GM12878 (cell line): ENCODE results near the gene EPHB2.

ENCODE experiments used
- CTCF ChIP-seq, 3 experiments: IDR thresholded peaks in 2 of 3; conservative IDR thresholded peaks in 1 of 3; 2 replicates each; pipeline ENCODE4 v1.5.1; 2011; ENCODE audit warnings: low read depth in 3 of 3, low read length in 3 of 3, mild to moderate bottlenecking in 3 of 3, control low read depth in 2 of 3, moderate library complexity in 2 of 3, inconsistent platforms in 1 of 3, mixed read lengths in 1 of 3; ENCODE audit not compliant: control insufficient read depth in 2 of 3, insufficient read depth in 1 of 3; ENCODE audit errors: extremely low read depth in 1 of 3
- FOXK2 ChIP-seq: fragments of 450-650 bp; IDR thresholded peaks from 2 replicates; pipeline ENCODE4 v1.6.1; 2017; ENCODE audit warnings: mild to moderate bottlenecking, moderate library complexity
- MEF2A ChIP-seq: IDR thresholded peaks from 2 replicates; pipeline ENCODE4 v1.6.1; 2011; ENCODE audit warnings: low read depth, mild to moderate bottlenecking, low read length, moderate library complexity; ENCODE audit not compliant: insufficient read depth
- RB1 ChIP-seq: fragments of 450-650 bp; formaldehyde crosslinking; IDR thresholded peaks from 2 replicates; pipeline ENCODE4 v1.6.1; 2017; ENCODE audit warnings: mild to moderate bottlenecking, borderline replicate concordance
- SIN3A ChIP-seq: IDR thresholded peaks from 2 replicates; pipeline ENCODE4 v1.6.1; 2012; ENCODE audit warnings: low read depth, low read length, improper control_type of control experiment
- SP1 ChIP-seq: IDR thresholded peaks from one replicate; pipeline ENCODE4 v1.6.1; 2011; ENCODE audit warnings: low read depth, low read length
- STAT3 ChIP-seq: IDR thresholded peaks from 2 replicates; pipeline ENCODE4 v1.6.1; 2011; ENCODE audit warnings: low read depth, low read length, improper control_type of control experiment
- TBL1XR1 ChIP-seq: IDR thresholded peaks from 2 replicates; pipeline ENCODE4 v1.6.1; 2012; ENCODE audit warnings: low read depth, low read length, improper control_type of control experiment
- USF1 ChIP-seq: IDR thresholded peaks from 2 replicates; pipeline ENCODE4 v1.6.1; 2011; ENCODE audit warnings: borderline replicate concordance, low read depth, mild to moderate bottlenecking, moderate library complexity, mixed read lengths, low read length; ENCODE audit not compliant: insufficient read depth; ENCODE audit errors: extremely low read length

- TF ChIP-seq FOXK2, result no peak
- no peak for TF ChIP-seq STAT3
- TF ChIP-seq RB1, result no peak
- TF ChIP-seq TBL1XR1, result no peak
- no peak for TF ChIP-seq USF1
- TF ChIP-seq CTCF (IDR thresholded peaks at IDR 0.05 in 2 of 3, conservative IDR thresholded peaks at IDR 0.05 in 1 of 3; ENCODE audit: control insufficient read depth in 2 of 3, extremely low read depth in 1 of 3, insufficient read depth in 1 of 3, low read depth in 3 of 3, low read length in 3 of 3), result no peak
- TF ChIP-seq MEF2A, result no peak
- TF ChIP-seq SIN3A, result no peak
- TF ChIP-seq SP1, result no peak
Measured at GRCh38 chr1:22874785-22875184, 164.1 kb downstream of the EPHB2 start.
